K562 (cell line): ENCODE data around the gene ATPAF2. TPM values are rescaled to one million over a fixed set of nuclear protein-coding genes. Genes with fewer than 3 reads are reported as not detected.
A peak's percentile ranks its signal among the peaks of the same experiment; 100 is the strongest.

Experiments
- BRF2 ChIP-seq: IDR thresholded peaks from 3 replicates; pipeline ENCODE4 v1.6.1; 2011; ENCODE audit warnings: borderline replicate concordance, mild to moderate bottlenecking; ENCODE audit not compliant: insufficient read length, insufficient read depth
- CBFA2T3 ChIP-seq: fragments of 450-650 bp; IDR thresholded peaks from 2 replicates; pipeline ENCODE4 v1.6.1; 2017
- HDAC6 ChIP-seq: IDR thresholded peaks from 2 replicates; pipeline ENCODE4 v1.6.1; 2012; ENCODE audit warnings: low read depth, mild to moderate bottlenecking, control low read depth, inconsistent platforms, low read length, moderate library complexity
- MCM3 ChIP-seq: fragments of 450-650 bp; IDR thresholded peaks from 2 replicates; pipeline ENCODE4 v1.6.1; 2016
- MECOM ChIP-seq: fragments of 250-450 bp; sonication (Bioruptor Pico); IDR thresholded peaks from 2 replicates; pipeline ENCODE4 v1.8.0; 2022; ENCODE audit warnings: inconsistent platforms
- MTA3 ChIP-seq: fragments of 450-650 bp; formaldehyde crosslinking; IDR thresholded peaks from 2 replicates; pipeline ENCODE4 v1.6.1; 2017; ENCODE audit warnings: mild to moderate bottlenecking, borderline replicate concordance
- NELFE ChIP-seq: IDR thresholded peaks from 2 replicates; pipeline ENCODE4 v1.6.1; 2011; ENCODE audit warnings: mild to moderate bottlenecking; ENCODE audit not compliant: insufficient read depth, insufficient read length
- PHTF2 ChIP-seq: fragments of 250-450 bp; sonication (Bioruptor Pico); IDR thresholded peaks from 2 replicates; pipeline ENCODE4 v1.5.0; 2021; ENCODE audit warnings: mild to moderate bottlenecking
- RBM17 ChIP-seq: fragments of 200-400 bp; formaldehyde crosslinking; IDR thresholded peaks from 2 replicates; pipeline ENCODE4 v1.6.1; 2017; ENCODE audit warnings: low read depth, mild to moderate bottlenecking, low read length, borderline replicate concordance
- SMAD2 ChIP-seq: fragments of 150-350 bp; IDR thresholded peaks from 2 replicates; pipeline ENCODE4 v1.6.1; 2014; ENCODE audit warnings: low read depth, mild to moderate bottlenecking, low read length
- TRIM28 ChIP-seq: fragments of 450-650 bp; IDR thresholded peaks from 2 replicates; pipeline ENCODE4 v1.6.1; 2017
- YBX1 ChIP-seq: fragments of 450-650 bp; IDR thresholded peaks from 2 replicates; pipeline ENCODE4 v1.7.1; 2016; ENCODE audit warnings: mild to moderate bottlenecking
- ZBTB49 ChIP-seq: sonication (generic); formaldehyde crosslinking; IDR thresholded peaks from 2 replicates; pipeline ENCODE4 v1.8.0; 2022; ENCODE audit warnings: missing genetic modification reagents, mild to moderate bottlenecking, borderline replicate concordance
- ZBTB7A ChIP-seq: IDR thresholded peaks from 2 replicates; pipeline ENCODE4 v1.6.1; 2011; ENCODE audit warnings: low read depth, mild to moderate bottlenecking, low read length, moderate library complexity, borderline replicate concordance; ENCODE audit not compliant: control insufficient read depth
- ZNF165 ChIP-seq: fragments of 250-450 bp; sonication (Bioruptor Pico); IDR thresholded peaks from 2 replicates; pipeline ENCODE4 v1.4.0; 2020; ENCODE audit warnings: borderline replicate concordance
- ZNF212 ChIP-seq: fragments of 450-650 bp; formaldehyde crosslinking; IDR thresholded peaks from 2 replicates; pipeline ENCODE4 v1.4.0; 2020; ENCODE audit warnings: mild to moderate bottlenecking
- polyA plus RNA-seq, 8 experiments: library from polyadenylated mRNA; depleted of rRNA in 4 of 8; stranded (reverse) in 5 of 8; unstranded in 3 of 8; fragments of >200 nt; fragmentation: Nextera tagmentation in 2 of 8; fragmentation: Illumina TruSeq in 1 of 8; extraction: Ambion mirVana in 2 of 8; extraction: Trizol in 1 of 8; gene quantifications; 2 replicates each; pipeline versions ENCODE4 v1.2.1 to v1.2.3, GENCODE V29; 2011 to 2014; ENCODE audit warnings: inconsistent platforms in 1 of 8, missing spikeins in 1 of 8
- total RNA-seq, 7 experiments: library from RNA; depleted of rRNA in 6 of 7; stranded (reverse); fragments of >200 nt in 6 of 7; fragmentation: Illumina TruSeq in 2 of 7; extraction: Trizol in 2 of 7; gene quantifications; 2 replicates each; pipeline versions ENCODE4 v1.2.1 to v1.2.3, GENCODE V29; 2011 to 2021; ENCODE audit warnings: low replicate concordance in 1 of 7
- TF ChIP-seq, protein P1 (sequence below): IDR thresholded peaks from 2 replicates; pipeline ENCODE4 v1.6.1; 2011; ENCODE audit not compliant: insufficient read length; ENCODE audit errors: extremely low read depth
- TF ChIP-seq, protein P2 (sequence below): fragments of 250-450 bp; sonication (Bioruptor Pico); IDR thresholded peaks from 2 replicates; pipeline ENCODE4 v1.4.0; 2020; ENCODE audit warnings: mild to moderate bottlenecking

ATPAF2 gene
- total and polyA plus RNA-seq, 9 of the 15 experiments (the other 6 are each of a cell fraction or from before 2014, with no cell fraction given): 2.1 to 19.2 (median 11.3) TPM

- TF ChIP-seq MECOM (CRISPR knock-in tag) (no peak), CBFA2T3 (no peak), MTA3 (peak; percentile 89; the same call in 1 of the 2 replicates), ZNF212 (no peak), YBX1 (no peak), PHTF2 (CRISPR knock-in tag) (no peak), BRF2 (no peak), ZNF165 (no peak), HDAC6 (no peak), TRIM28 (peak; percentile 34; the same call in 1 of the 2 replicates), MCM3 (no peak), NELFE (no peak), ZBTB49 (CRISPR knock-in tag) (no peak), SMAD2 (no peak), RBM17 (no peak), ZBTB7A (peak; percentile 67; the same call in 1 of the 2 replicates)
- TF ChIP-seq, protein P1, sequence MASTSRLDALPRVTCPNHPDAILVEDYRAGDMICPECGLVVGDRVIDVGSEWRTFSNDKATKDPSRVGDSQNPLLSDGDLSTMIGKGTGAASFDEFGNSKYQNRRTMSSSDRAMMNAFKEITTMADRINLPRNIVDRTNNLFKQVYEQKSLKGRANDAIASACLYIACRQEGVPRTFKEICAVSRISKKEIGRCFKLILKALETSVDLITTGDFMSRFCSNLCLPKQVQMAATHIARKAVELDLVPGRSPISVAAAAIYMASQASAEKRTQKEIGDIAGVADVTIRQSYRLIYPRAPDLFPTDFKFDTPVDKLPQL: no peak
- TF ChIP-seq, protein P2, sequence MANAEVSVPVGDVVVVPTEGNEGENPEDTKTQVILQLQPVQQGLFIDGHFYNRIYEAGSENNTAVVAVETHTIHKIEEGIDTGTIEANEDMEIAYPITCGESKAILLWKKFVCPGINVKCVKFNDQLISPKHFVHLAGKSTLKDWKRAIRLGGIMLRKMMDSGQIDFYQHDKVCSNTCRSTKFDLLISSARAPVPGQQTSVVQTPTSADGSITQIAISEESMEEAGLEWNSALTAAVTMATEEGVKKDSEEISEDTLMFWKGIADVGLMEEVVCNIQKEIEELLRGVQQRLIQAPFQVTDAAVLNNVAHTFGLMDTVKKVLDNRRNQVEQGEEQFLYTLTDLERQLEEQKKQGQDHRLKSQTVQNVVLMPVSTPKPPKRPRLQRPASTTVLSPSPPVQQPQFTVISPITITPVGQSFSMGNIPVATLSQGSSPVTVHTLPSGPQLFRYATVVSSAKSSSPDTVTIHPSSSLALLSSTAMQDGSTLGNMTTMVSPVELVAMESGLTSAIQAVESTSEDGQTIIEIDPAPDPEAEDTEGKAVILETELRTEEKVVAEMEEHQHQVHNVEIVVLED: peak; percentile 74
Observed at GRCh38 chr17:18087610-18088491, 48.9 kb upstream of the ATPAF2 start, which contains the start of gene DRG2 (continued).
